ENCODE results near the gene EOLA2.
"Not testable (repeated sequence)": the region's sequence is repeated elsewhere in the genome, so short reads cannot be mapped to it uniquely, and the experiment has no call there.

- not testable (repeated sequence) for TF ChIP-seq CTCF (conservative IDR thresholded peaks at IDR 0.05; ENCODE audit: low read length); EZH2phosphoT487 (IDR thresholded peaks at IDR 0.05; ENCODE audit: borderline replicate concordance, low read depth, low read length)
Observed at GRCh38 chrX:149890828-149891227, 47.5 kb downstream of the EOLA2 start.

Data from OCI-LY7 (cell line).